ENCODE measurements around the gene KDR.

Gene KDR

GRCh38 chr4:55125087-55125721 lies at the start of gene KDR:
TSS of gene KDR (minus strand) at chr4:55125595. CDS start at chr4:55125293, 302 bp downstream.
- no peak for DNase-seq

GRCh38 chr4:55173580-55173979 lies 48.2 kb upstream of the KDR start:
- peak; percentile 8 for DNase-seq

GRCh38 chr4:55172694-55173287 lies 47.4 kb upstream of the KDR start:
- peak; percentile 30 for DNase-seq

GRCh38 chr4:55170462-55170861 lies 45.1 kb upstream of the KDR start:
- no peak for DNase-seq

- DNase-seq: no peak
Measured at GRCh38 chr4:55169352-55169961, 44.1 kb upstream of the KDR start.

GRCh38 chr4:55162396-55162795 lies 37.0 kb upstream of the KDR start:
- DNase-seq: no peak

GRCh38 chr4:55161739-55162138 lies 36.3 kb upstream of the KDR start:
- no peak for DNase-seq

GRCh38 chr4:55159851-55160250 lies 34.5 kb upstream of the KDR start:
- no peak for DNase-seq

- no peak for DNase-seq
Measured at GRCh38 chr4:55158957-55159356, 33.6 kb upstream of the KDR start.

GRCh38 chr4:55157559-55158277 lies 32.3 kb upstream of the KDR start:
- DNase-seq: no peak

- DNase-seq: no peak
Measured at GRCh38 chr4:55154933-55155332, 29.5 kb upstream of the KDR start.

GRCh38 chr4:55154290-55154880 lies 29.0 kb upstream of the KDR start:
- DNase-seq: no peak

GRCh38 chr4:55143858-55144257 lies 18.5 kb upstream of the KDR start:
- DNase-seq: no peak

- DNase-seq: no peak
Measured at GRCh38 chr4:55138367-55138766, 13.0 kb upstream of the KDR start.

GRCh38 chr4:55136634-55137033 lies 11.2 kb upstream of the KDR start:
- DNase-seq: no peak

GRCh38 chr4:55133951-55134350 lies 8.6 kb upstream of the KDR start:
- DNase-seq: no peak

- no peak for DNase-seq
Measured at GRCh38 chr4:55132775-55133174, 7.4 kb upstream of the KDR start.

GRCh38 chr4:55127521-55127920 lies 2.1 kb upstream of the KDR start:
- no peak for DNase-seq

- DNase-seq: no peak
Measured at GRCh38 chr4:55127053-55127452, 1.7 kb upstream of the KDR start.

- DNase-seq: no peak
Measured at GRCh38 chr4:55125763-55126541, 557 bp upstream of the KDR start.

- DNase-seq: no peak
Measured at GRCh38 chr4:55124322-55125076, 896 bp downstream of the KDR start.

- DNase-seq: no peak
Measured at GRCh38 chr4:55123791-55124190, 1.6 kb downstream of the KDR start.

Measured in kidney glomerular epithelial cell (primary cell).